Smooth muscle cell (in vitro differentiated cells): ENCODE measurements around the gene DNAH7. TPM values are rescaled to one million over a fixed set of nuclear protein-coding genes. Genes with fewer than 3 reads are reported as not detected.

Source experiments
- DNase-seq: peaks from one replicate; lab custom pipeline; 2025; ENCODE audit not compliant: unreplicated experiment; lab: John Stamatoyannopoulos, UW
- H2AFZ ChIP-seq: fragments of 200-600 bp; sonication (generic); 2 replicates; pipeline ENCODE4 v1.6.0; 2016; ENCODE audit warnings: antibody characterized with exemption, low read depth, mild to moderate bottlenecking
- H3F3A ChIP-seq: fragments of 200-600 bp; sonication (generic); 2 replicates; pipeline ENCODE4 v1.6.0; 2017; ENCODE audit warnings: antibody characterized with exemption, low read depth
- H3K27ac ChIP-seq: fragments of 200-600 bp; sonication (generic); 2 replicates; pipeline ENCODE4 v1.5.1; 2016; ENCODE audit warnings: low read depth, mild to moderate bottlenecking
- H3K27me3 ChIP-seq: fragments of 200-600 bp; sonication (generic); 2 replicates; pipeline ENCODE4 v1.6.1; 2016; ENCODE audit warnings: low read depth, mild to moderate bottlenecking
- H3K36me3 ChIP-seq: fragments of 200-600 bp; sonication (generic); 2 replicates; pipeline ENCODE4 v1.5.1; 2016; ENCODE audit warnings: low read depth
- H3K4me1 ChIP-seq: fragments of 200-600 bp; sonication (generic); 2 replicates; pipeline ENCODE4 v1.5.1; 2016; ENCODE audit warnings: low read depth
- H3K4me2 ChIP-seq: fragments of 200-600 bp; sonication (generic); 2 replicates; pipeline ENCODE4 v1.6.0; 2016; ENCODE audit warnings: mild to moderate bottlenecking
- H3K4me3 ChIP-seq: fragments of 200-600 bp; sonication (generic); 2 replicates; pipeline ENCODE4 v1.5.1; 2016; ENCODE audit warnings: mild to moderate bottlenecking
- H3K79me2 ChIP-seq: fragments of 200-600 bp; sonication (generic); 2 replicates; pipeline ENCODE4 v1.6.0; 2016; ENCODE audit warnings: low read depth, mild to moderate bottlenecking
- H3K9ac ChIP-seq: fragments of 200-600 bp; sonication (generic); 2 replicates; pipeline ENCODE4 v1.6.0; 2016; ENCODE audit warnings: low read depth
- H3K9me3 ChIP-seq: fragments of 200-600 bp; sonication (generic); replicated peaks from 2 replicates; pipeline ENCODE4 v1.5.1; 2016; ENCODE audit warnings: low read depth
- H4K20me1 ChIP-seq: fragments of 200-600 bp; sonication (generic); 2 replicates; pipeline ENCODE4 v1.6.0; 2016; ENCODE audit warnings: low read depth
- CTCF ChIP-seq: fragments of 200-600 bp; sonication (generic); IDR thresholded peaks from 2 replicates; pipeline ENCODE4 v1.5.1; 2017; ENCODE audit warnings: borderline replicate concordance, mild to moderate bottlenecking, antibody characterized with exemption; ENCODE audit not compliant: insufficient read depth, poor library complexity, severe bottlenecking
- WGBS: methylation state at CpG from one replicate; pipeline ENCODE4 v1.1.7; 2016; ENCODE audit warnings: low lambda C conversion rate; 5-methylcytosine and 5-hydroxymethylcytosine counted together
- polyA plus RNA-seq: library from polyadenylated mRNA; unstranded; fragments of >200 nt; fragmentation: Nextera tagmentation; extraction: Ambion mirVana; gene quantifications from 2 replicates; pipeline ENCODE4 v1.2.1, GENCODE V29; 2016
- total RNA-seq: library from RNA; depleted of rRNA; stranded (reverse); fragments of >200 nt; gene quantifications from 2 replicates; pipeline ENCODE4 v1.2.3, GENCODE V29; 2014

DNAH7 gene
- total and polyA plus RNA-seq, 2 experiments from 2014 or later, result 0.99 to 1.2 TPM

- no peak for TF ChIP-seq CTCF
- 52% methylated on average over 5 of the region's 5 CpGs for WGBS
- H3K27ac ChIP-seq, result no peak overlapping the region
- H3K4me2 ChIP-seq, result no peak overlapping the region
- no peaks in the 10 kb centered on the region for H3K36me3 ChIP-seq
- H3K79me2 ChIP-seq, result peaks cover 11% of the 10 kb centered on the region
- H3K9ac ChIP-seq, result no peak overlapping the region
- H3K4me3 ChIP-seq, result no peak overlapping the region
- peaks cover 22% of the 10 kb centered on the region for H4K20me1 ChIP-seq
- no peaks in the 10 kb centered on the region for H3F3A ChIP-seq
- peaks cover 11% of the 10 kb centered on the region for H3K4me1 ChIP-seq
- H2AFZ ChIP-seq, result no peak overlapping the region
- no peak for DNase-seq
- H3K27me3 ChIP-seq, result no peaks in the 10 kb centered on the region
- no peaks in the 10 kb centered on the region for H3K9me3 ChIP-seq
These were observed 362.3 kb downstream of the DNAH7 start for GRCh38 chr2:195706161-195706900.

GRCh38 chr2:195700480-195700879 is 368.2 kb downstream of the DNAH7 start:
- Histone ChIP-seq H3K9me3 (peaks cover 8% of the 10 kb centered on the region), H3K27me3 (no peaks in the 10 kb centered on the region), H3K4me3 (no peak overlapping the region), H3K27ac (no peak overlapping the region), H3K79me2 (peaks cover 46% of the 10 kb centered on the region), H2AFZ (no peak overlapping the region), H3K4me2 (no peak overlapping the region), H4K20me1 (peaks cover 29% of the 10 kb centered on the region), H3K9ac (no peak overlapping the region), H3K36me3 (peaks cover 6% of the 10 kb centered on the region), H3K4me1 (no peaks in the 10 kb centered on the region), H3F3A (no peaks in the 10 kb centered on the region)
- TF ChIP-seq CTCF, result no peak
- over 99% methylated on average over 3 of the region's 3 CpGs for WGBS
- no peak for DNase-seq

- Histone ChIP-seq H3K79me2 (peaks cover 65% of the 10 kb centered on the region), H3F3A (no peaks in the 10 kb centered on the region), H3K4me3 (no peak overlapping the region), H3K27me3 (no peaks in the 10 kb centered on the region), H3K27ac (no peak overlapping the region), H4K20me1 (peaks cover 46% of the 10 kb centered on the region), H3K4me2 (no peak overlapping the region), H2AFZ (no peak overlapping the region), H3K4me1 (no peaks in the 10 kb centered on the region), H3K36me3 (peaks cover 6% of the 10 kb centered on the region), H3K9me3 (peaks cover 8% of the 10 kb centered on the region), H3K9ac (no peak overlapping the region)
- TF ChIP-seq CTCF, result no peak
- WGBS, result 88% methylated on average over 3 of the region's 3 CpGs
- no peak for DNase-seq
These were observed 370.9 kb downstream of the DNAH7 start for GRCh38 chr2:195697681-195698220.
